SK-N-SH (cell line): ENCODE results near the gene HNRNPC. TPM values are rescaled to one million over a fixed set of nuclear protein-coding genes. Genes with fewer than 3 reads are reported as not detected.

Source experiments
- CTCF ChIA-PET: fragments of 300-600, 350-600 bp; formaldehyde crosslinking; extraction: SDS; loops from one replicate; lab custom pipeline; 2021; lab: Yijun Ruan, JAX
- POLR2A ChIA-PET: fragments of 350-600 bp; sonication (Branson Sonifier 250); formaldehyde crosslinking; extraction: SDS; loops from one replicate; lab custom pipeline; 2020; ENCODE audit warnings: antibody characterized with exemption, inconsistent platforms; lab: Yijun Ruan, JAX
- DNase-seq: peaks from one replicate; pipeline ENCODE4 v3.0.0; 2012
- H2AFZ ChIP-seq: fragments of 200-600 bp; sonication (generic); 2 replicates; pipeline ENCODE4 v1.8.1; 2016; ENCODE audit warnings: antibody characterized with exemption, mild to moderate bottlenecking, low read depth
- H3F3A ChIP-seq: fragments of 200-600 bp; sonication (generic); replicated peaks from 2 replicates; pipeline ENCODE3; 2016; ENCODE audit warnings: antibody characterized with exemption, mild to moderate bottlenecking; ENCODE audit not compliant: insufficient read depth
- H3K27ac ChIP-seq, 2 experiments: fragments of 200-500 bp in 1 of 2; fragments of 200-600 bp in 1 of 2; sonication (Bioruptor generic) in 1 of 2; sonication (generic), shearing (Covaris generic) in 1 of 2; 2 replicates each; pipeline versions ENCODE4 v1.5.1 to v1.6.1; 2014 to 2016; ENCODE audit warnings: low read depth in 2 of 2, inconsistent platforms in 1 of 2, low read length in 1 of 2, mild to moderate bottlenecking in 1 of 2, mixed read lengths in 1 of 2
- H3K27me3 ChIP-seq: fragments of 200-600 bp; sonication (generic), shearing (Covaris generic); 2 replicates; pipeline ENCODE4 v1.6.1; 2016; ENCODE audit warnings: mixed run types; ENCODE audit not compliant: insufficient read depth
- H3K36me3 ChIP-seq, 2 experiments: fragments of 200-500 bp in 1 of 2; fragments of 200-600 bp in 1 of 2; sonication (Bioruptor generic) in 1 of 2; sonication (generic) in 1 of 2; replicated peaks in 1 of 2; 2 replicates each; pipeline versions ENCODE3 to v1.5.1; 2014 to 2016; ENCODE audit warnings: low read length in 1 of 2, mild to moderate bottlenecking in 1 of 2; ENCODE audit not compliant: insufficient read depth in 2 of 2, control insufficient read depth in 1 of 2
- H3K4me1 ChIP-seq, 2 experiments: fragments of 200-500 bp in 1 of 2; fragments of 200-600 bp in 1 of 2; sonication (Bioruptor generic) in 1 of 2; sonication (generic), shearing (Covaris generic) in 1 of 2; 2 replicates each; pipeline versions ENCODE4 v1.5.1 to v1.6.1; 2014 to 2016; ENCODE audit warnings: low read depth in 1 of 2, low read length in 1 of 2, mixed run types in 1 of 2; ENCODE audit not compliant: insufficient read depth in 2 of 2, control insufficient read depth in 1 of 2
- H3K4me2 ChIP-seq: fragments of 200-600 bp; sonication (generic), shearing (Covaris generic); 2 replicates; pipeline ENCODE4 v1.6.1; 2017; ENCODE audit warnings: mixed run types
- H3K4me3 ChIP-seq, 2 experiments: fragments of 200-500 bp in 1 of 2; fragments of 200-600 bp in 1 of 2; sonication (Bioruptor generic) in 1 of 2; sonication (generic), shearing (Covaris generic) in 1 of 2; 2 replicates each; pipeline versions ENCODE4 v1.5.1 to v1.8.1; 2014 to 2016; ENCODE audit warnings: low read depth in 2 of 2, inconsistent platforms in 1 of 2, low read length in 1 of 2, mild to moderate bottlenecking in 1 of 2, mixed read lengths in 1 of 2, moderate library complexity in 1 of 2
- H3K79me2 ChIP-seq: fragments of 200-600 bp; sonication (generic); 2 replicates; pipeline ENCODE4 v1.8.1; 2017; ENCODE audit warnings: mild to moderate bottlenecking; ENCODE audit not compliant: insufficient read depth
- H3K9ac ChIP-seq: fragments of 200-600 bp; sonication (generic); 2 replicates; pipeline ENCODE4 v1.6.1; 2017; ENCODE audit warnings: mixed run types
- H3K9me2 ChIP-seq: fragments of 200-600 bp; sonication (generic); 2 replicates; pipeline ENCODE4 v1.6.1; 2017; ENCODE audit warnings: mixed run types
- H3K9me3 ChIP-seq: fragments of 200-600 bp; sonication (generic); 2 replicates; pipeline ENCODE4 v1.6.1; 2017; ENCODE audit warnings: mixed run types, mild to moderate bottlenecking, moderate library complexity
- H4K20me1 ChIP-seq: fragments of 200-600 bp; sonication (generic); 2 replicates; pipeline ENCODE4 v1.6.1; 2017; ENCODE audit warnings: mild to moderate bottlenecking, mixed run types; ENCODE audit not compliant: insufficient read depth
- CHD2 ChIP-seq: fragments of 150-350 bp; IDR thresholded peaks from 2 replicates; pipeline ENCODE4 v1.6.1; 2018; ENCODE audit warnings: low read length; ENCODE audit not compliant: partially characterized antibody
- EP300 ChIP-seq, 2 experiments: IDR thresholded peaks; 2 replicates each; pipeline versions ENCODE4 v1.4.0 to v1.6.1; 2012; ENCODE audit warnings: borderline replicate concordance in 1 of 2, low read depth in 1 of 2, low read length in 1 of 2
- FOSL2 ChIP-seq: IDR thresholded peaks from 2 replicates; pipeline ENCODE4 v1.4.0; 2012; ENCODE audit warnings: low read depth, mild to moderate bottlenecking, moderate library complexity, borderline replicate concordance
- FOXJ3 ChIP-seq: sonication (generic); formaldehyde crosslinking; IDR thresholded peaks from 2 replicates; pipeline ENCODE4 v1.5.1; 2020; ENCODE audit warnings: mild to moderate bottlenecking, missing genetic modification reagents
- FOXM1 ChIP-seq: IDR thresholded peaks from 2 replicates; pipeline ENCODE4 v1.4.0; 2012; ENCODE audit warnings: low read depth, mild to moderate bottlenecking
- GABPA ChIP-seq: IDR thresholded peaks from 2 replicates; pipeline ENCODE4 v1.4.0; 2012; ENCODE audit warnings: low read depth, mild to moderate bottlenecking
- GATA2 ChIP-seq: sonication (generic); formaldehyde crosslinking; IDR thresholded peaks from 2 replicates; pipeline ENCODE4 v1.5.0; 2020; ENCODE audit warnings: mild to moderate bottlenecking, missing genetic modification reagents
- JUND ChIP-seq: IDR thresholded peaks from 2 replicates; pipeline ENCODE4 v1.4.0; 2012
- MXI1 ChIP-seq: IDR thresholded peaks from 2 replicates; pipeline ENCODE4 v1.6.1; 2012; ENCODE audit warnings: mild to moderate bottlenecking, low read depth, low read length, improper control_type of control experiment
- NFIC ChIP-seq: IDR thresholded peaks from 2 replicates; pipeline ENCODE4 v1.4.0; 2012; ENCODE audit warnings: borderline replicate concordance
- NRF1 ChIP-seq: IDR thresholded peaks from 2 replicates; pipeline ENCODE4 v1.6.1; 2012; ENCODE audit warnings: low read depth, mild to moderate bottlenecking, low read length
- PBX3 ChIP-seq: IDR thresholded peaks from 2 replicates; pipeline ENCODE4; 2012
- RCOR1 ChIP-seq: fragments of 150-350 bp; IDR thresholded peaks from 2 replicates; pipeline ENCODE4 v1.6.1; 2017; ENCODE audit warnings: antibody characterized with exemption, low read length
- RFX5 ChIP-seq: IDR thresholded peaks from 2 replicates; pipeline ENCODE4 v1.6.1; 2012; ENCODE audit warnings: mild to moderate bottlenecking, improper control_type of control experiment, low read length
- RXRA ChIP-seq: IDR thresholded peaks from 2 replicates; pipeline ENCODE4 v1.4.0; 2012; ENCODE audit warnings: low read depth, mild to moderate bottlenecking, borderline replicate concordance
- SIN3A ChIP-seq: IDR thresholded peaks from 2 replicates; pipeline ENCODE4 v1.6.1; 2012; ENCODE audit warnings: low read depth, mild to moderate bottlenecking, low read length, moderate library complexity, borderline replicate concordance
- SMC3 ChIP-seq: IDR thresholded peaks from 2 replicates; pipeline ENCODE4 v1.6.1; 2012; ENCODE audit warnings: low read depth, low read length, improper control_type of control experiment
- TAF1 ChIP-seq: IDR thresholded peaks from 2 replicates; pipeline ENCODE4 v1.6.1; 2012; ENCODE audit warnings: low read depth, mild to moderate bottlenecking, low read length, moderate library complexity, borderline replicate concordance
- TCF12 ChIP-seq: IDR thresholded peaks from 2 replicates; pipeline ENCODE4 v1.4.0; 2012
- USF1 ChIP-seq: IDR thresholded peaks from 2 replicates; pipeline ENCODE4 v1.4.0; 2012; ENCODE audit warnings: low read depth, borderline replicate concordance
- YY1 ChIP-seq: IDR thresholded peaks from 2 replicates; pipeline ENCODE4 v1.4.0; 2012; ENCODE audit warnings: low read depth, mild to moderate bottlenecking
- WGBS: methylation state at CpG from one replicate; pipeline ENCODE4 v1.1.6; 2017; ENCODE audit warnings: low lambda C conversion rate; 5-methylcytosine and 5-hydroxymethylcytosine counted together
- polyA plus RNA-seq, 3 experiments: library from polyadenylated mRNA; depleted of rRNA; stranded (reverse); fragments of >200 nt; gene quantifications; 2 replicates each; pipeline ENCODE4 v1.2.3, GENCODE V29; 2012
- TF ChIP-seq, protein P1 (sequence below): fragments of 150-350 bp; IDR thresholded peaks from 2 replicates; pipeline ENCODE4 v1.6.1; 2017; ENCODE audit warnings: antibody characterized with exemption, low read length, low read depth, borderline replicate concordance
- TF ChIP-seq, protein P2 (sequence below): fragments of 150-350 bp; IDR thresholded peaks from 2 replicates; pipeline ENCODE4 v1.6.1; 2016; ENCODE audit warnings: mild to moderate bottlenecking, low read depth, low read length

Gene HNRNPC
- polyA plus RNA-seq, 1 of the 3 experiments (the other 2 are of a cell fraction): 341 TPM

DNA sequence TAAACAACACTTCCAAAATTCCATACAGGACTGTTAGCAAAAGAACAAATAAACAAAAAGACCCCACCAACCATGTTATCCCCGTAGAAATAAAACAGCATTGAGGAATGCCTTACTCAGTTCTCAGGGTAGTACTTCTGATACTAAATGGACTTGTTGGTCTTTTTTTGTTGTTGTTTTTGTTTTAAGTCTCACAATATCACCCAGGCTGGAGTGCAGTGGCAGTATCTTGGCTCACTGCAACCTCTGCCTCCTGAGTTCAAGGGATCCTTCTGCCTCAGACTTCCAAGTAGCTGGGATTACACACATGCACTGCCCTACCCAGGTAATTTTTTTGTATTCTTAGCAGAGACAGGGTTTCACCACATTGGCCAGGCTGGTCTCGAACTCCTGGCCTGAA is 17.1 kb downstream of the HNRNPC start:
- Histone ChIP-seq H3K27me3 (no peaks in the 10 kb centered on the region), H3K9ac (no peak overlapping the region), H3K36me3 (peaks cover 60 to 84% of the 10 kb centered on the region in 2 experiments), H3K9me2 (no peaks in the 10 kb centered on the region), H3K4me2 (no peak overlapping the region), H3K9me3 (no peaks in the 10 kb centered on the region), H3K27ac (no peak overlapping the region), H4K20me1 (peaks cover 100% of the 10 kb centered on the region), H3K79me2 (peaks cover 100% of the 10 kb centered on the region), H3F3A (peaks cover 46% of the 10 kb centered on the region), H3K4me1 (peaks cover 0 to 16% of the 10 kb centered on the region in 2 experiments; a peak in 2 of 4 replicates), H3K4me3 (no peak overlapping the region), H2AFZ (no peak overlapping the region)
- ChIA-PET CTCF (no interaction called here), POLR2A (no interaction called here)
- TF ChIP-seq FOXJ3 (CRISPR knock-in tag) (no peak), FOXM1 (no peak), USF1 (no peak), MXI1 (no peak), EP300 (IDR thresholded peaks at IDR 0.05; ENCODE audit: borderline replicate concordance in 1 of 2, low read depth in 1 of 2, low read length in 1 of 2) (no peak), JUND (no peak), RXRA (no peak), TAF1 (no peak)
- TF ChIP-seq, protein P1, sequence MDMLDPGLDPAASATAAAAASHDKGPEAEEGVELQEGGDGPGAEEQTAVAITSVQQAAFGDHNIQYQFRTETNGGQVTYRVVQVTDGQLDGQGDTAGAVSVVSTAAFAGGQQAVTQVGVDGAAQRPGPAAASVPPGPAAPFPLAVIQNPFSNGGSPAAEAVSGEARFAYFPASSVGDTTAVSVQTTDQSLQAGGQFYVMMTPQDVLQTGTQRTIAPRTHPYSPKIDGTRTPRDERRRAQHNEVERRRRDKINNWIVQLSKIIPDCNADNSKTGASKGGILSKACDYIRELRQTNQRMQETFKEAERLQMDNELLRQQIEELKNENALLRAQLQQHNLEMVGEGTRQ: no peak
- DNase-seq: no peak
- 87% methylated on average over 2 of the region's 2 CpGs for WGBS

DNA sequence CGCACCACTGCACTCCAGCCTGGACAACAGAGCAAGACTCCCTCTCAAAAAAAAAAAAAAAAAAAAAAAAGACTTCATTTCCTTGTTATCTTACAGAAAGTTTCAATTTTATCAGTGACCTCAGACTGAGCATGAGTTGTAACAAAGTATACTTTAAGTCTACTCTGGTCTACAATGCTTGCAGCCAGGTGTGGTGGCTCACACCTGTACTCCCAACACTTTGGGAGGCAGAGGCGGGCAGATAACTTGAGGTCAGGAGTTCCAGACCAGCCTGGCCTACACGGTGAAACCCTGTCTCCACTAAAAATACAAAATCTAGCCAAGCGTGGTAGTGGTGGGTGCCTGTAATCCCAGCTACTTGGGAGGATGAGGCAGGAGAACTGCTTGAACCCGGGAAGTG is 18.0 kb downstream of the HNRNPC start:
- H3K36me3 ChIP-seq: peaks cover 63 to 84% of the 10 kb centered on the region in 2 experiments
- peaks cover 42% of the 10 kb centered on the region for H3F3A ChIP-seq
- no peak overlapping the region for H3K4me3 ChIP-seq
- CTCF ChIA-PET: no interaction called here
- H2AFZ ChIP-seq: no peak overlapping the region
- H3K9me2 ChIP-seq: no peaks in the 10 kb centered on the region
- H3K4me2 ChIP-seq: no peak overlapping the region
- 87% methylated on average over 5 of the region's 5 CpGs for WGBS
- no peak overlapping the region for H3K9ac ChIP-seq
- no peak for DNase-seq
- peaks cover 100% of the 10 kb centered on the region for H4K20me1 ChIP-seq
- H3K4me1 ChIP-seq: peaks cover 0 to 18% of the 10 kb centered on the region in 2 experiments; a peak in 3 of 4 replicates
- POLR2A ChIA-PET: no interaction called here
- no peak overlapping the region for H3K27ac ChIP-seq
- H3K79me2 ChIP-seq: peaks cover 100% of the 10 kb centered on the region
- no peaks in the 10 kb centered on the region for H3K27me3 ChIP-seq
- H3K9me3 ChIP-seq: no peaks in the 10 kb centered on the region
- TF ChIP-seq RXRA (no peak), JUND (no peak), SIN3A (no peak), GATA2 (no peak), YY1 (no peak), RCOR1 (no peak), PBX3 (no peak), NFIC (no peak), SMC3 (no peak), GABPA (no peak), TCF12 (no peak), CHD2 (no peak), NRF1 (no peak), RFX5 (no peak), FOSL2 (no peak)
- TF ChIP-seq, protein P1: no peak
- TF ChIP-seq, protein P2, sequence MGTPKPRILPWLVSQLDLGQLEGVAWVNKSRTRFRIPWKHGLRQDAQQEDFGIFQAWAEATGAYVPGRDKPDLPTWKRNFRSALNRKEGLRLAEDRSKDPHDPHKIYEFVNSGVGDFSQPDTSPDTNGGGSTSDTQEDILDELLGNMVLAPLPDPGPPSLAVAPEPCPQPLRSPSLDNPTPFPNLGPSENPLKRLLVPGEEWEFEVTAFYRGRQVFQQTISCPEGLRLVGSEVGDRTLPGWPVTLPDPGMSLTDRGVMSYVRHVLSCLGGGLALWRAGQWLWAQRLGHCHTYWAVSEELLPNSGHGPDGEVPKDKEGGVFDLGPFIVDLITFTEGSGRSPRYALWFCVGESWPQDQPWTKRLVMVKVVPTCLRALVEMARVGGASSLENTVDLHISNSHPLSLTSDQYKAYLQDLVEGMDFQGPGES: no peak
